Testis (tissue), 3 donors: Measurements from ENCODE around the gene DOCK6. TPM values are rescaled to one million over a fixed set of nuclear protein-coding genes. Genes with fewer than 3 reads are reported as not detected.
A peak's percentile ranks its signal among the peaks of the same experiment; 100 is the strongest.

ENCODE experiments used
- DNase-seq: peaks from one replicate; pipeline ENCODE4 v3.0.0-alpha.2; 2019
- H3K27ac ChIP-seq, 2 donors: fragments of 200-600 bp; sonication (generic); one replicate each; pipeline ENCODE4 v1.5.1; 2019
- H3K27me3 ChIP-seq: fragments of 200-600 bp; sonication (generic); one replicate; pipeline ENCODE4 v1.5.1; 2019
- H3K36me3 ChIP-seq: fragments of 200-600 bp; sonication (generic); one replicate; pipeline ENCODE4 v1.5.1; 2017; ENCODE audit warnings: low read depth; ENCODE audit errors: missing control alignments
- H3K4me1 ChIP-seq: fragments of 200-600 bp; sonication (generic); one replicate; pipeline ENCODE4 v1.5.1; 2019
- H3K4me3 ChIP-seq, 2 donors: fragments of 200-600 bp; sonication (generic); one replicate each; pipeline ENCODE4 v1.5.1; 2017 to 2019
- H3K9me3 ChIP-seq: fragments of 200-600 bp; sonication (generic); one replicate; pipeline ENCODE4 v1.5.1; 2017
- CTCF ChIP-seq, 3 experiments: fragments of 450-650 bp in 2 of 3; fragments of 200-600 bp in 1 of 3; sonication (generic) in 1 of 3; IDR thresholded peaks; one replicate each; pipeline ENCODE4 v1.5.1; 2016 to 2019; ENCODE audit warnings: antibody characterized with exemption in 3 of 3, mild to moderate bottlenecking in 2 of 3, moderate library complexity in 1 of 3
- POLR2A ChIP-seq: fragments of 450-650 bp; IDR thresholded peaks from one replicate; pipeline ENCODE4 v1.6.1; 2017; ENCODE audit warnings: antibody characterized with exemption, mild to moderate bottlenecking, moderate library complexity
- WGBS, 2 donors: methylation state at CpG; one replicate each; pipeline ENCODE4 v1.1.5; 2018; 5-methylcytosine and 5-hydroxymethylcytosine counted together
- intact Hi-C: fragments of 100-400 bp; cut with DNase I; formaldehyde crosslinking; loops from one replicate; pipeline ENCODE4 v1.15.1; 2023; ENCODE audit warnings: low total_unique reads
- polyA plus RNA-seq: library from polyadenylated mRNA; stranded (reverse); fragments of 350-450 nt; fragmentation: Illumina TruSeq; extraction: RNeasy Lipid Tissue Mini Kit (QIAGEN cat#74804); gene quantifications from one replicate; pipeline ENCODE4 v1.2.3, GENCODE V29; 2014; ENCODE audit warnings: low read depth, low replicate concordance; ENCODE audit not compliant: insufficient read depth
- total RNA-seq, 2 donors: library from RNA; depleted of rRNA; stranded (reverse); fragments of >200 nt; gene quantifications; one replicate each; pipeline ENCODE4 v1.2.3, GENCODE V29; 2016

Gene DOCK6
- total and polyA plus RNA-seq, 3 donors from 2014 or later, result 18.4 to 45.0 (median 32.5) TPM

- no peak for DNase-seq
- H3K27ac ChIP-seq, result no peak overlapping the region
- peaks cover 17% of the 10 kb centered on the region for H3K4me1 ChIP-seq
- no peaks in the 10 kb centered on the region for H3K9me3 ChIP-seq
- no peak overlapping the region for H3K4me3 ChIP-seq
- TF ChIP-seq CTCF (IDR thresholded peaks at IDR 0.05) (no peak), POLR2A (no peak)
- intact Hi-C loops, result no loop called here
- H3K27me3 ChIP-seq, result no peaks in the 10 kb centered on the region
- no peaks in the 10 kb centered on the region for H3K36me3 ChIP-seq
- WGBS, 2 donors, result 84 to 92% methylated on average over 22 to 31 of the region's 31 CpGs
Observed at GRCh38 chr19:11169896-11170678, 92.2 kb downstream of the DOCK6 start.

- DNase-seq, result no peak
- Histone ChIP-seq H3K9me3 (no peaks in the 10 kb centered on the region), H3K4me1 (peaks cover 26% of the 10 kb centered on the region), H3K4me3 (no peak overlapping the region), H3K27ac (peak overlapping the region in 1 of 2 donors; percentile 15), H3K27me3 (no peaks in the 10 kb centered on the region), H3K36me3 (no peaks in the 10 kb centered on the region)
- intact Hi-C loops, result no loop called here
- TF ChIP-seq POLR2A, result no peak
- no peak for TF ChIP-seq CTCF (IDR thresholded peaks at IDR 0.05)
- 93 to 95% methylated on average over 7 of the region's 7 CpGs for WGBS, 2 donors
Observed at GRCh38 chr19:11168568-11168967, 93.8 kb downstream of the DOCK6 start.

GRCh38 chr19:11166281-11167142 is 95.8 kb downstream of the DOCK6 start:
- peaks cover 26% of the 10 kb centered on the region for H3K4me1 ChIP-seq
- WGBS, 2 donors, result 52 to 66% methylated on average over 26 of the region's 26 CpGs
- no peak overlapping the region for H3K4me3 ChIP-seq
- DNase-seq, result no peak
- intact Hi-C loops, result no loop called here
- H3K27me3 ChIP-seq, result no peaks in the 10 kb centered on the region
- no peaks in the 10 kb centered on the region for H3K9me3 ChIP-seq
- H3K27ac ChIP-seq, result peak overlapping the region; percentile 75 to 88
- no peaks in the 10 kb centered on the region for H3K36me3 ChIP-seq
- TF ChIP-seq POLR2A, result no peak
- TF ChIP-seq CTCF (IDR thresholded peaks at IDR 0.05), result no peak

GRCh38 chr19:11165486-11166030 is 96.8 kb downstream of the DOCK6 start:
- TF ChIP-seq CTCF (IDR thresholded peaks at IDR 0.05) (no peak), POLR2A (no peak)

More at GRCh38 chr19:11165486-11166030, 96.8 kb downstream of the DOCK6 start:
- 62 to 79% methylated on average over 11 to 13 of the region's 13 CpGs for WGBS, 2 donors
- H3K9me3 ChIP-seq, result no peaks in the 10 kb centered on the region
- peak overlapping the region; percentile 75 to 88 for H3K27ac ChIP-seq
- peaks cover 26% of the 10 kb centered on the region for H3K4me1 ChIP-seq
- intact Hi-C loops, result no loop called here
- H3K36me3 ChIP-seq, result no peaks in the 10 kb centered on the region
- H3K4me3 ChIP-seq, result no peak overlapping the region
- no peaks in the 10 kb centered on the region for H3K27me3 ChIP-seq
- no peak for DNase-seq
